GM12875 (cell line): ENCODE measurements around the gene CCDC47.

Experiments
- H3K4me3 ChIP-seq: one replicate; pipeline ENCODE4 v1.5.1; 2011; ENCODE audit warnings: low read depth, low read length, control low read depth
- CTCF ChIP-seq: IDR thresholded peaks from 2 replicates; pipeline ENCODE4 v1.5.1; 2011; ENCODE audit warnings: low read depth, mild to moderate bottlenecking, control low read depth, inconsistent platforms, low read length, moderate library complexity, borderline replicate concordance; ENCODE audit not compliant: insufficient read depth

CCDC47 gene

GRCh38 chr17:63783522-63783921 is 10.1 kb upstream of the CCDC47 start:
- no peak overlapping the region for H3K4me3 ChIP-seq
- no peak for TF ChIP-seq CTCF

- TF ChIP-seq CTCF = no peak
- H3K4me3 ChIP-seq = no peak overlapping the region
Observed at GRCh38 chr17:63780928-63781327, 7.5 kb upstream of the CCDC47 start.

- TF ChIP-seq CTCF = no peak
- H3K4me3 ChIP-seq = no peak overlapping the region
Observed at GRCh38 chr17:63780507-63780906, 7.1 kb upstream of the CCDC47 start.

- H3K4me3 ChIP-seq = peak overlapping the region; percentile 78
- no peak for TF ChIP-seq CTCF
Observed at GRCh38 chr17:63775420-63775819, 2.0 kb upstream of the CCDC47 start.

- TF ChIP-seq CTCF = no peak
- peak overlapping the region; percentile 78 for H3K4me3 ChIP-seq
Observed at GRCh38 chr17:63774969-63775265, 1.5 kb upstream of the CCDC47 start.

GRCh38 chr17:63774141-63774968 is 958 bp upstream of the CCDC47 start, which contains the start of gene DDX42:
Gene DDX42 (plus strand): TSS chr17:63774170. CDS start chr17:63787050, 12,880 bp downstream.
- H3K4me3 ChIP-seq = peak within 1 kb of the TSS; percentile 78
- no peak for TF ChIP-seq CTCF

GRCh38 chr17:63772801-63773271 is 561 bp downstream of the CCDC47 start:
- H3K4me3 ChIP-seq = peak overlapping the region; percentile 68
- no peak for TF ChIP-seq CTCF
